ENCODE results near the gene DEPDC4.
"Not testable (repeated sequence)": the region's sequence is repeated elsewhere in the genome, so short reads cannot be mapped to it uniquely, and the experiment has no call there.

DEPDC4 gene

DNA sequence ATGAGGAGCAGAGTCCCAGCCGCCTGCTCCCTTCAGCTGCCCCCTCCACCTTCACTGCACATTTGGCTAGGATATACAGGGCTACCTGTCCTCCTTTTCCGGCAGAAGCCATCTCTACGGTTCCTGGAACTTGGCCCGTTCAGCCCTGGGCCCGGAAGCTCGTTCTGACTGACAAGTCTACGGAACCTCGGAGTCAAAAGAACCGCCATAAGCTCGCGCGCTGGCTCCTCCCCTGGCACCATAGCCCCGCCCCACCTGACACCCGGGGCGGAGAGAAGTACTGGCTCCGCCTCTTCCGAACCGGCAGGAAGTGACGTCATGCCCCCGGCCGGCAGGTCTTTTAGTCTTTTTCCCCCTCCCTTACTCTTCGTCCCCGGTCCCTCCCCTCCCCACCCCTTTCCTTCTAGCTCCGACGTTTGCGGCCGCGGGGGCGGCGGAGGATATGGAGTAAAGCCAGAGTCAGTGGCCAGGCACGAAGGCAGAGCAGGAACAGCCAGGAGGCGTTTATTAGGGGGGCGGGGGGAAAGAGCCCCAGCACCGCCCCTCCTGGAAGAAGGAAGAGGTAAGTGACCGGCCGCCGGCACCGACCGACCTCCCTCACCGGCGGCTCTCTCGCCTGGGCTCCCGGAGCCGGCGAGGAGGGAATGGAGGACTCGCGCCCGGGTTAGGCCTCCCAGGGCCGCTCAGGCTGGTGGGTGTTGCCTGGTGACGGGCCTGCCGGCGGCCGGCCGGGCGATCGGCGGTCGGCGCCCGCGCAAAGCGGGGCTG lies at the start of gene DEPDC4, which contains the start of gene SCYL2:
Gene DEPDC4, minus strand, starts transcription at position 245 of the 768 bp plus-strand sequence. Its CDS starts 3 bp downstream, at position 242.
Gene SCYL2, plus strand, starts transcription at position 343 of the 768 bp plus-strand sequence. CDS start 15,794 bp downstream, outside the sequence.
- peak; percentile 86 to 89 for DNase-seq

DNA sequence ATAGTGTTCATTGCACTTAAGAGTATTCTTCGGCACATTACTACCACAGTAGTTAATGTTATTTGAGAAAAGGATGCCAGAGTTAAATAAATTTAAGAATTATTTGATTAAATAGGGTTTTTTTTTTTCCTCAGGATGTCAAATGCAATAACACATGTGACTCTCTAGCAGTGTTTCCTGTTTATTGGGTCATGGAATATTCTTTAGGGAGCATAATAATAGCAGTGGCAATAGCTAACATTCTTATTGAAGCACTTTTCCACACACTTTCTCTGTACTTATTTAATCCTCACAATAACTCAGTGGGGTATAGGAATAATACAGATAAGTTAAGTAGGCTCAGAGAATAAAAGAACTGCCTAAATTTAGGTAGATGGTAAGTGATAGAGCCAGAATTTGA lies 44.4 kb upstream of the DEPDC4 start:
- DNase-seq, result no peak

DNA sequence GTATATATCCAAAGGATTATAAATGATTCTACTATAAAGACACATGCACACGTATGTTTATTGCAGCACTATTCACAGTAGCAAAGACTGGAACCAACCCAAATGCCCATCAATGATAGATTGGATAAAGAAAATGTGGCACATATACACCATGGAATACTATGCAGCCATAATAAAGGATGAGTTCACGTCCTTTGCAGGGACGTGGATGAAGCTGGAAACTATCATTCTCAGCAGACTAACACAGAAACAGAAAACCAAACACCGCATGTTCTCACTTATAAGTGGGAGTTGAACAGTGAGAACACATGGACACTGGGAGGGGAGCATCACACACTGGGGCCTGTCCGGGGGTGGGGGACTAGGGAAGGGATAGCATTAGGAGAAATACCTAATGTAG lies 41.3 kb upstream of the DEPDC4 start:
- not testable (repeated sequence) for DNase-seq

DNA sequence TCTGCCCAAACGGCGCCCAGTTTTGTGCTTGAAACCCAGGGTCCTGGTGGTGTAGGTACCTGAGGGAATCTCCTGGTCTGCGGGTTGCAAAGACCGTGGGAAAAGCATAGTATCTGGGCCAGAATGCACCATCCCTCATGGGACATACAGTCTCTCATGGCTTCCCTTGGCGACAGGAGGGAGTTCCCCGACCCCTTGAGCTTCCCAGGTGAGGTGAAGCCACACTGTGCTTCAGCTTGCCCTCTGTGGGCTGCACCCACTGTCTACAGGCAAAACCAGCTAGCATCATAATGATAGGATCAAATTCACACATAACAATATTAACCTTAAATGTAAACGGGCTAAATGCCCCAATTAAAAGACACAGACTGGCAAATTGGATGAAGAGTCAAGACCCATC lies 37.5 kb upstream of the DEPDC4 start:
- DNase-seq, result not testable (repeated sequence)

DNA sequence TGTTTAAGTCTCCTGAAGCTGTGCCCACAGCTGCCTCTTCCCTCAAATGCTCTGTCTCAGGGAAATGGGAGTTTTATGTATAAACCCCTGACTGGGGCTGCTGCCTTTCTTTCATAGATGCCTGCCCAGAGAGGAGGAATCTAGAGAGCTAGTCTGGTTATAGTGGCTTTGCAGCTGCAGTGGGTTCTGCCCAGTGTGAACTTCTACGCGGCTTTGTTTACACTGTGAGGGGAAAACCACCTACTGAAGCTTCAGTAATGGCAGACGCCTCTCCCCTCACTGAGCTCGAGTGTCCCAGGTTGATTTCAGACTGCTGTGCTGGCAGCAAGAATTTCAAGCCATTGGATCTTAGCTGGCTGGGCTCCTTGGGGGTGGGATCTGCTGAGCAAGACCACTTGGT lies 37.0 kb upstream of the DEPDC4 start:
- DNase-seq, result no peak

DNA sequence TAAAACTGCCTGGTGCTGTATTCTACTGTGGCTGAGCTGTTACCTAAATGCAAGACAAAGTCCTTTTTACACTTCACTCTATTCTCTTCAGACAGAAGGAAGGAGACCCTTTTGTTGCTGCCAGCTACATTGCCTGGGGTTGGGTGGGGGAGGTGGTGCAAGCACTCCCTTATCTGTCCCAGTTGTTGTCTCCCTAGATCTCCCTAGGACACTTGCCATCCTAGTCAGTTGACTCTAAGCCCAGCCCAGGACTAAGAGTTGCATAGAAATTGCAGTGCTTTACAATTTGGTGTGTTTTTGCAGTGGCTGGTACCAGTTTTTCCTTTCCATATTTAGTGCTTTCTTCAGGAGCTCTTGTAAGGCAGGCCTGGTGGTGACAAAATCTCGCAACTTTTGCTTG lies 35.2 kb upstream of the DEPDC4 start:
- no peak for DNase-seq

DNA sequence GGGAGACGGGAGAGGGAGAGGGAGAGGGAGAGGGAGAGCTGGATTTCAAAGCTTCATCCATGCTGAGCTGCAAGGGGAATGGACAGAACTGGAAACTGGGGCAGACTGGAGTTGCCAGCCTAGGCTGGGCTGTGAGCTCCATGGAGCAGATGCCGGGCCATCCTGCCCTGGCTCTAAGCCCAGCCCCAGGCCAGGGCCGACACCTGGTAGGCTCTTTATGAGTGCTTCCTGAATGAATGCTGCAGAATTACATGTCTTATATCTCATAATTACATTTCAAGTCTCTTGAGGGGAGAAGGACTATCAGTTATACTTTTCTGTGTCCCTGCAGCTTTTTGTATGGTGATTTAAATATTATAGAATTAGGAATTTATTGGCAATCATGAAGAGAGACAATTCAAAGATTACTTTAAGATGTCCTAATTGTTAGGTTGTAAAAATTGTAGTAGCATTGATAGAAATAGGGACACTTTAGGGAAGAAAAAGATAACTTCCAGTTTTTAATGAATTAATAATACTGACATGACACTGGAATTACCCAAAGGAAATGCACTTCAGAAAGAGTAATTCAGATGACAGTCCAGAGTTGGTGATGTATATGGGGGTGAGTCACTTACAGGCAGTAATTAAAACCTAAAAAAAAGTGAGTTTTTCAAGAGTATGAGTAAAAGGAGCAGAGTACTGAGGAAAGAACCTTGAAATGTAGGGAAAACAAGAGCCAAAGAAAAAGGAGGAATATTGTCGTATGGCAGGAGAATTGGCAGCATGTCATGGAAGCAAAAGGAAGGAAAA lies 29.1 kb upstream of the DEPDC4 start:
- DNase-seq, result no peak

DNA sequence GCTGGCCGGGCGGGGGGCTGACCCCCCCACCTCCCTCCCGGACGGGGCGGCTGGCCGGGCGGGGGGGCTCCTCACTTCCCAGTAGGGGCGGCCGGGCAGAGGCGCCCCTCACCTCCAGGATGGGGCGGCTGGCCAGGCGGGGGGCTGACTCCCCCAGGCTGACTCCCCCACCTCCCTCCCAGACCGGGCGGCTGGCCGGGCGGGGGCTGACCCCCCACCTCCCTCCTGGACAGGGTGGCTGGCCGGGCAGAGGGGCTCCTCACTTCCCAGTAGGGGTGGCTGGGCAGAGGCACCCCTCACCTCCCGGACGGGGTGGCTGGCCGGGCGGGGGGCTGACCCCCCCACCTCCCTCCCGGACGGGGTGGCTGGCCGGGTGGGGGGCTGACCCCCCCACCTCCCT lies 27.5 kb upstream of the DEPDC4 start:
- DNase-seq, result not testable (repeated sequence)

DNA sequence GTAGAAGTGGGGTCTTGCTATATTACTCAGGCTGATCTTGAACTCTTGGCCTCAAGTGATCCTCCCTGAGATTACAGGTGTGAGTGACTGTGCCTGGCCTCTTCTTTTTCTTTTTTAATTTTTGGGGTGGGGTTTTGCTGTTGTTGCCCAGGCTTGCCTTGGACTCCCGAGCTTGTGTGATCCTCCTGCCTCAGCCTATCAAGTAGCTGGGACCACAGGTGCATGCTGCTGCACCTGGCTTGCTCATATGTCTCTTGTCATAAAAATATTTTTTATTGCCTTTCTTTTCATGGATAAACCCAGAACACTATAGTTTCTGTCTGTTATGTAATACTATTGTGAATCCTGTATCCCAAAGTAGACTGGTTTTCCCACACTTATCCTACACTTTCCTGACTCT lies 26.1 kb upstream of the DEPDC4 start:
- DNase-seq, result no peak

DNA sequence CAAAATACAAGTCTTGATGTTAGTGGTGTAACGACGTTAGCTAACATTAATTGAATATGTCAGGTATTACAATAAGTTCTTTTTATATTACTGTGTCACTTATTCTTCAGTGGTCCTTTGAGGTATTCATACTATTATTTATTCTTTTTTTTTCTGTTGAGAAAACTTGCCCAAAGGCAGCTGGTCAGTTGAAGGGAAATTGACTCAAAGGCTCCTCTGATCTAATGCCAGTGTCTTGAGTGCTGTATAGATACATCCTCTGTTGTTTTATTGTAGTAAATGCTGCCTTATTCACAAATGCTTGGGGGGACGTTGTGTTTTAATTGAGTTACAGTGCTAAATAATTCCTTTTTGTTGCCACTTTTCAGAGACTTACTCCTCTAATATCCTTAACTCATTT lies 23.1 kb upstream of the DEPDC4 start:
- DNase-seq, result no peak

DNA sequence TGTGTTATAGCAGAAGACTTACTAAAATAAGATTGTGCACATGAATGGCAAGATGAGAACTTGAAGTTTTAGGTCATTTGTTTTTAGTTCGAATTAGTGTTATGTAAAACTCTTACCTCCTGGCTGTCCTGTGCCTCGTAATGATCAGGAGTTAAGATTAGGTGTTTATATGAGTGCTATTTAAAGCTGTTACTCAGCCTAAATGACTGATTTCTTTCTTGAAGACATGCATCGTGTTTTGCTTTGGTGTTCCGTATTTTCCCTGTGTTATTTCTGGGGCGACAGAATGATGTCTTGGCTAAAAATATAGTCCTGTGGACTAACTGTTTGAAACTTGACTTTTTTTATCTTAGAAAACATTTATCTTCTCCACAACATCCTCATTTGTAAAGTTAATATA lies 22.2 kb upstream of the DEPDC4 start:
- DNase-seq, result no peak

DNA sequence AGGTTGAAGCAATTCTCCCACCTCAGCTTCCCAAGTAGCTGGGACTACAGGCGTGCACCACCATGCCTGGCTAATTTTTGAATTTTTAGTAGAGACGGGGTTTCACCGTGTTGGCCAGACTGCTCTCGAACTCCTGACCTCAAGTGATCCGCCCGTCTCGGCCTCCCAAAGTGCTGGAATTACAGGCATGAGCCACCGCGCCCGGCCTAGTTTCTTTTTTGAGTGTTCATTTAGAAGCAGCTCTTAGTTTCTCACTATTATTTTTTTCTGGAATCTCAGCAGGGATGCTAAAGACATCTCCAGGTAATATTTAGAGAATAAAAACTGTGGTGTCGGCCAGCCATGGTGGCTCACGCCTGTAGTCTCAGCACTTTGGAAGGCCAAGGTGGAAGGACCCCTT lies 17.7 kb upstream of the DEPDC4 start:
- DNase-seq, result not testable (repeated sequence)

DNA sequence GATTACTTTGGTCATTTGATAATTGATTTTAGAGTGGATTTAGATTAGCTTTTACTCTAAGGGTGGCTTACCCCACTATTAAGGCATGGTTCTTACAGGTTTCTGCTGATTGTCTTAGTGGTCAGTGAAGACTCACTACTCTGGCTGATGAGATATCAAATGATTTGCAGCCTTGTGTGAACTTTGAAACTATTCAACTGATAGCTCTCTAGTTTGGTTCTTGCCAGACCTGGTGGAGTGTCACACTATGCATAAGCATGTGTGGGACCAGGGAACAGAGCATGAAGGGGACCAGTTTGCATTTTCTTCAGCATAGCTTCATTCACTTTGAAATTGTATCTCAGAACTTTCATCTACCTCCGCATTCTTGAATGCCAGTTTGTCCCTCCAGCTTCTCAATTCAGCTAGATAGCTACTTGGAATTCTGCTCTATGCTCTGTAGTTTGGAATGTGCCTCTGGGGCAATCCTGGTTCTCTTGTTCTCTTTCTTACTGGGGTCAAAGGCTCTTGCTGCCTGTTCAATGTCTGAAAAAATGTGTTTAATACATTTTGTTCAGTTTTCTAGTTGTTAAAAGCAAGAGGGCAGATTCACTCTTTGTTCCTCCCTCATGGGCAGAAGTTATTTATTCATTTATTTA lies 12.8 kb upstream of the DEPDC4 start:
- DNase-seq, result no peak

DNA sequence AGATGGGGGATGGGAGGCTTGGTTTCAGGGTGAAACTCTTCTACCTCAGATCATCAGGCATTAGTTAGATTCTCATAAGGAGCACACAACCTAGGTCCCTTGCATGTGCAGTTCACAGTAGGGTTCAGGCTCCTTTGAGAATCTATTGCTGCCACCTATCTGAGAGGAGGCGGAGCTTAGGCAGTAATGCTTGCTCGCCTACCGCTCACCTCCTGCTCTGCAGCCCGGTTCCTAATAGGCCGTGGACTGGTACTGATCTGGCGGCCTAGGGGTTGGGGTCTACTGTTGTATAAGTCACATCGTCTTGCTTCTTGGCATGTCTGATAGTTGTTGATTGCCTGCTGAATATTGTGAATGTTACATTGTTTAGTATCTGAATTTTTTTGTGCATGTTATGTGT lies 12.3 kb upstream of the DEPDC4 start:
- no peak for DNase-seq

DNA sequence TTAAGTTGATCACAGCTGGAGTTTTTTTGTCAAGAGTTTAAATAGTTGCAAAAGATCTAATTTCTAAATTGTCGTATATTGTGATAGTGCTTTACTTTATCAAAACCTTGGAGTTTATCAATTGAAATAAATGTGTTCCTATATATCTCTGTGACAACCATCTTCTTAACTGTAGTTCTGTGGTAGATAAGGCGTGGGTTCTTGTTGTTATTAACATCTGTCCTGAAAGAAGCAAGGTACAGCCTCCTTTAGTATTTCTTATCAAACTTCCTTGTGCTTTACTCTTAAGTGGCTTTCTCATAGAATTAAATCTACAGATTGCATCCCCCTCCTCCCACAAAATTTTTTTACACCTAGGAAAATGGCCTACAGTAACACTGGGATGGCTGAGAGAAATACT lies 7.4 kb upstream of the DEPDC4 start:
- DNase-seq, result no peak

DNA sequence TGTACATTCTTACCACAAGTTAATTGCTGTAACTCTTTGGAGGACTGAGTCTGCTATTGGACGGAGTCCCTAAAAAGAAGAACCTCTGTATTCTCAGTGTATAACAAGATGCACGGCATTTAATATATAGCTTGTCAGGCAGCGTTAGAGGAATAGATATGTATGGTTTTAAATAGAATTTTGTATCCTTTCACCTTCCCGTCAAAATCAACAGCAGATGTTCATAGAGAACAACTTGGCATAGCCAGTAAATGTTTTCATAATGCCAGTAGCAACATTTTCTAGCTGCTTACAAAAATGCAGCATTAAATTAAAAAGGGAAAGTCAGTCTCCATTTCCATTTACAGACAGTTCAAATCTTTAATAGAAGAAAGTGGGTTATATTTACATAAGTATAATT lies 6.9 kb upstream of the DEPDC4 start:
- no peak for DNase-seq

DNA sequence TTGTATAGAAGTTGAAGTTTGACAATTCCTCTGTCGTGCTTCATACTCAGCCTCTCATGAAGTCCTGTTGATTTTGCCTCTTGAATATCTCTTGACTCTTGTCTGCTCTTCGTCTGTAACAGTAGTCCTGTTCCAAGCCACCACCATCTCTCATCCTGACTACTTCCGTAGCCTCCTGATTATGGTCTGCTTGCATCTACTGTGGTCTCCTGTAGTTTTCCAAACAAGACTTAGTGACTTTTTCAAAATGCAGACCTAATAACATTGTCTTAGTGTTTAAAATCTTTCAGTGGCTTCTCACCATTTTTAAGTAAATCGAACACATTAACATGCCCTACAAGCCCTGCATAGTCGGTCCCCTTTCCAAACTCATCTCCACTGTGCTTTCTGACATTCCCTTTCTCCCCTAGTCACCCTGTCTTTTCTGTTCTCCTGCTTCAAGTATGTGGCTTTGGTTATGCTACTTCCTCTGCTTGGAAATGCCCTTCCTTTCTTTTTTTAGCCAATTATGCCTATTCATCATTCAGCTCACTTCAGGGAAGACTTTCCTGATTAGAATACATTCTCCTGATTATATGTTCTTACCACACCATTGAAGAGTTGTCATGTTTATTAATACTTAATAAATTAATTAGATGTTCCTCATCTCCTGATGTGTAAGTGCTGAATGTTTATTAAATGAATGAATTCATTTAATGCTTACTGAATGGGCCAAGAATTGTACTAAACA lies 2.1 kb upstream of the DEPDC4 start:
- DNase-seq, result no peak

DNA sequence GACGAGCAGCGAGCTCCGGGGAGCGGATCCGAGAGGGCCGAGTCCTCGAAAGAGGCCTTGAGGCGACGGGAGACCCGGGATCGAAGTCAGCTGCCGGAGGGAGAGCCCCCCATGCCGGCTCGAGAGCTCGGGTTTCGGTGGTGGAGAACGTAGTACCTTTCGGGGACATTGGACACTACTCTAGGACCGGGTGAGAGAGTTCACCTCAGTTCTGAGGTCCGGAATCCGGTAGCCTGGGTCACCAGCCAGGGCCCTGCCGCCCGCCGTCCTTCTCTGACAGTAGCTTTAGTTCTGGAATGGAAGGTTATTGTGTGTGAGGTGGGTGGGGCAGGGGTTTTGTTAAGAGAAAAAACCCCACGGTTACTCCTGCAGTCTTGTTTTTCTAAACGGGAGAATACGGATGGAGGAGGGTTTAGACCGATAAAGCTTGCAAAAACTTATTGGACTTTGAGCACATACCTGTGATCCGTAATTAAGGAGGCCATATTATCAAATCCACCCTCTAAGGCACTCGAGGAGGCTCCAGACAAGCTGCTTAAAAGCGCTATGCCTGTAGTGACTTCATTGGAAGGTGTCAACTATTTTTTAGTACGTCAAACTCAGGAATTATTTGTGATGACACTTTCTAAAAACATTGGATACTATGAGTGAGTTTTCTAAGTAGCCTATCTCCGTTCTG lies 863 bp upstream of the DEPDC4 start:
- no peak for DNase-seq

DNA sequence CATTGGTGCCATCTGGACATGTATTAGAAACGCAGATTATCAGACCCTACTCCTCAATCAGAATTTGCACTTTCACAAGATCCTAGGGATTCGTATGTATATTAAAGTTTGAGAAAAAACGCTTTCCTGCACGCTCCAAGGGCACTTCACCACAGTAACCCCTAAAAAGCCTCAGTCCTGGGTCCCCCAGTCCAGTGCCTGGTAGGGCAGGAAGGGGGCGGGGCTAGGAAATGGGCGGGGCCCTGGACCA lies 369 bp downstream of the DEPDC4 start:
- no peak for DNase-seq

DNA sequence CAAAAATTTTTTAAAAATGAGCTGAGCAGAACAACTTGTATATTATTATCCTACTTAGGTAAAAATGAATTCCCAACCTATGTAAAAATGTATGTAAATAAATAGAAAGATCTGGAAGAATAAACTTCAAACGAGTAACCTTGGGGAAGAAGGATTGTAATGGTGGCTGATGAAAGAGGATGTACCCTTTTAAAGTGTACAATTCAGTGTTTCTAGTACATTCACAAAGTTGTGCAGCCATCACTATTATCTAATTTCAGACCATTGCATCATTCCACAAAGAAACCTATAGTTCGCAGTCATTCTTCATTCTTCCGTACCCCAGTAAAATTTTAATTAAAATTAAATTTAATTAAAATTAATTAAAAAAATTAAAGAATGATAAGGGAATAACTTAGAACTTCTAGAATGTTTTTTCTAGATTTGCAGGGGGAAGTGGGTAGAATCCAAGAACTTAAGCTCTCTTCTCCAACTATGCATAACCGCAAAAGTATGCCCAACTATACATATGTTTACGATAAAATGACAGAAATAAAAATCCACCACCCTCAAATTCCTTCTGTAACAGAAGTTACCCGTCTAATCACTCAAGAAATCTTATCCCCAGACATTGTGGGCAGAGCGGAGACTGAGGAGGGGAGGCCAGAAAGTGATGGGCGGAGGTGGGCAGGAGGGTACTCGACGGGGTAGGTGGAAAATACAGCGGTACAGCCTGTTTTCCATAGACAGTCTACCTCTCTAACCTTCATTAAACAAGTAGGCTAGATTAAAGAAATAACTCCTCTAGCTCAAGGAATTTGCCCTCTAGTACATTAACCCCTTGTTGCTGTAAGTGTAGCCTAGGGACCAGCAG lies 921 bp downstream of the DEPDC4 start:
- peak in 1 of 2 experiments; percentile 10 for DNase-seq

DNA sequence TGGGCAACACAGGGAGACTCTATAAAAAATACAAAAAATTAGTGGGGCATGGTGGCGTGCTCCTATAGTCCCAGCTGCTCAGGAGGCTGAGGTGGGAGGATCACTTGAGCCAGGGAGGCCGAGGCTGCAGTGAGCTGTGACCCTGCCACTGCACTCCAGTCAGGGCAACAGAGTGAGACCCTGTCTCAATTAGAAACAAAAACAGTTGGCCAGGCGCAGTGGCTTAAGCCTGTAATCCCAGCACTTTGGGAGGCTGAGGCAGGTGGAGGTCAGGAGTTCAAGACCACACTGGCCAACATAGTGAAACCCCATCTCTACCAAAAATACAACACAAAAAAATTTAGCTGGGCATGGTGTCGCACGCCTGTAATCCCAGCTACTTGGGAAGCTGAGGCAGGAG lies 1.8 kb downstream of the DEPDC4 start:
- not testable (repeated sequence) for DNase-seq

DNA sequence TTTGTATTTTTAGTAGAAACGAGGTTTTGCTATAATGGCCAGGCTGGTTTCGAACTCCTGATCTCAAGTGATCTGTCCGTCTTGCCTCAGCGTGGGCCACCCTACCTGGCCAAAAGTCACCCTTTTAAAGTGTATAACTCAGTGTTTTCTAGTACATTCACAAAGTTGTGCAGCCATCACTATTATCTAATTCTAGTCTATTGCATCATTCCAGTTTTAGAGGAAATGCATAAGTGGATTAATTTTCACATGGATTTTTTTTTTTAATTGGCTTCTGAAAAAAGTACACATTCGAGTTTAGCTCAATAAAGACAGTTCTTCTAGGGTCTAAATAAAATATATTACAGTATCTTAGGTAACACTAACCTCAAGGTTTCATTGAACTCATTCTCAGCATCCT lies 3.7 kb downstream of the DEPDC4 start:
- no peak for DNase-seq
